GM12864 (cell line): ENCODE measurements around the gene PCYT1A.
"Not testable (repeated sequence)": the region's sequence is repeated elsewhere in the genome, so short reads cannot be mapped to it uniquely, and the experiment has no call there.

Experiments used
- DNase-seq: peaks from one replicate; pipeline ENCODE4 v3.0.0-alpha.2; 2011; ENCODE audit warnings: low read depth
- H3K4me3 ChIP-seq: 2 replicates; pipeline ENCODE4 v1.5.1; 2011; ENCODE audit warnings: mild to moderate bottlenecking, low read depth, low read length, control low read depth
- TF ChIP-seq, protein P1 (sequence below): IDR thresholded peaks from 2 replicates; pipeline ENCODE4 v1.5.1; 2011; ENCODE audit warnings: low read depth, mild to moderate bottlenecking, moderate library complexity, low read length, control low read depth, inconsistent platforms; ENCODE audit errors: missing control alignments

PCYT1A gene

DNA sequence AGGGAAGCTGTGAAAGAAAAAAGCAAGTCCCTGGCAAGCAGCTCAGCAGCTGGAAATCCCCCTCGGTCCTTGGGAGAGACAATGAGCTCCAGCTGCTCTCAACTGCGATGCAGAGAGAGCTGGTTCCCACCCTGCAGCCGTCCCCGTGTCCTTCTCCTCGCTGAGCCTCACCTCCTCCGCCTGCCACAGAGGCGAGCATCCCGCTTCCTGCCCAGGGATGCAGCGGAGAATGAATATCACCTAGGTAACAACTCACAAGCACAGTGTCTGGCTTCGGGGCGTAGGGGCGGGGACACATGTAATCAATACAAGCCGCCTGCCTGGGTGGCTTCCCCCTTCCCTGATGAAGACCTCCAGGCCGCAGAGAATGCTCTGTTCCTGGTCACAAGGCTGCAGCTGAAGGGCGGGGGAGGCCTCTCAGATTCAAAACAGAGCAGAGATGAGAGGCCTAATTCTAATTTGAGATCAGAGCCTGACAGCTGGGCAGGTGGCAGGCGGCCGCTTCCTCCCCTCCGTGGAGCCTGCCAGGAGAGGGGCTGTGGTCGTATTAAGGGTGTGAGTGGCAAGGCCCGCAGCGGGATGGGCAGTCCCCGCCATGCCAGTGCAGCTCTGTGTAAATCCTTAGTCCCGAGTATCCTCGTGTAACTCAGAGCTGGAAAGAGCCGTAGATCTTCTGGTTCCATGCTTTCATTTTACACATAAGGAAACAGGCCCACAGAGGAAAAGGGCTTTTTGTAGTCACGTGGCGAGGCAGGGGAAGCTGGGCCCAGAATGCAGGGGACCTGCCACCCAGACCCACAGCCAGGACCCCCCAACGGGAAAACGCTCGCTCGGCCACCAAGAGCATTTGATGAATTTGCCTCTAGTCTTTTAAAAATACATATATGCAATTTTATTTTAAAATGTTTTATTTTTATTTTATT is 100.6 kb downstream of the PCYT1A start:
- TF ChIP-seq, protein P1, sequence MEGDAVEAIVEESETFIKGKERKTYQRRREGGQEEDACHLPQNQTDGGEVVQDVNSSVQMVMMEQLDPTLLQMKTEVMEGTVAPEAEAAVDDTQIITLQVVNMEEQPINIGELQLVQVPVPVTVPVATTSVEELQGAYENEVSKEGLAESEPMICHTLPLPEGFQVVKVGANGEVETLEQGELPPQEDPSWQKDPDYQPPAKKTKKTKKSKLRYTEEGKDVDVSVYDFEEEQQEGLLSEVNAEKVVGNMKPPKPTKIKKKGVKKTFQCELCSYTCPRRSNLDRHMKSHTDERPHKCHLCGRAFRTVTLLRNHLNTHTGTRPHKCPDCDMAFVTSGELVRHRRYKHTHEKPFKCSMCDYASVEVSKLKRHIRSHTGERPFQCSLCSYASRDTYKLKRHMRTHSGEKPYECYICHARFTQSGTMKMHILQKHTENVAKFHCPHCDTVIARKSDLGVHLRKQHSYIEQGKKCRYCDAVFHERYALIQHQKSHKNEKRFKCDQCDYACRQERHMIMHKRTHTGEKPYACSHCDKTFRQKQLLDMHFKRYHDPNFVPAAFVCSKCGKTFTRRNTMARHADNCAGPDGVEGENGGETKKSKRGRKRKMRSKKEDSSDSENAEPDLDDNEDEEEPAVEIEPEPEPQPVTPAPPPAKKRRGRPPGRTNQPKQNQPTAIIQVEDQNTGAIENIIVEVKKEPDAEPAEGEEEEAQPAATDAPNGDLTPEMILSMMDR, result no peak
- H3K4me3 ChIP-seq, result peak overlapping the region; percentile 44
- peak; percentile 63 for DNase-seq

DNA sequence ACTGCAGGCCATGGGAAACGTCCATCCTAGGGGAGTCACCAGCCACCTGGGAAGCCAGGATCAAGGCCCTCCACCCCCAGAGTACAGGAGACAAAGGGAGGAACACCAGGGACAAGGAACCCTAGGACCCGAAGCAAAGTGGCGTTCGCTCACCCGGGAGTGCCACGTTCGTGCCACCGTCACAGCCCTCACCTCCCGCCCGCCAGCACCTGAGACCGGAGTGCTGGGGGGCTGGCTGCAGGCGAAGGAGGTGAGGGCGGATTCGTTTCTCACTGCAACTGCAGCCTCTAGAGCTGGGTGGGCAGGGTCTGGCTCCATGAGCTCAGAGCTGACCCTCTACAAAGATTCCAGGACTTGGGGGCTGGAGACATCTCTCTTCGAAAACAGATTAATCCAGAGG is 102.6 kb downstream of the PCYT1A start:
- DNase-seq, result no peak
- TF ChIP-seq, protein P1, result no peak
- H3K4me3 ChIP-seq, result no peak overlapping the region

DNA sequence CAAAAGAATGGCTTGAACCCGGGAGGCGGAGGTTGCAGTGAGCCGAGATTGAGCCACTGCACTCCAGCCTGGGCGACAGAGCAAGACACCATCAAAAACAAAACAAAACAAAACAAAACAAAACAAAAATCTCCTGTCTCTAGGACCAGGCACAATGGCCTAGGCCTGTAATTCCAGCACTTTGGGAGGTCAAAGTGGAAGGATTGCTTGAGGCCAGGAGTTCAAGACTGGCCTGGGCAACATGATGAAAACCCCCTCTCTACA is 103.4 kb downstream of the PCYT1A start:
- not testable (repeated sequence) for DNase-seq, H3K4me3 ChIP-seq

DNA sequence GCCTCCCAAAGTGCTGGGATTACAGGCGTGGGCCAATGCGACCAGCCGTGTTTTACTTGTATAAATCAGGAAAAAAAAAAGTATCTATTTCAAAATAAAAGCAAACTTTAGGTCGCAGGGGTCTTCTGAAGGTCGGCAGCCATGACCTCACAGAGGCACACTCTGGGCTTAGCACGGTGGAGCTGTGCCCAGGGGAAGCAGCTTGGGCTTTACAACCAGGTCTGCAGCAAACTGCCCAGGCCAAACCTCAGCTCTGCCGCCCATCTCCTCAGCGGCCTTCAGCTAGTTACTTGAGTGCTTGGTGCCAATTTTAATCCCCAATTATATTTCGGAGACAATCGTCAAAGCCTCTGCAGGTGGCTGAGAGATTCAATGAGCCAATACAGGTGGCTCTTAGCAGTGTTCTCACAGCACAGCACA is 106.4 kb downstream of the PCYT1A start:
- DNase-seq, result no peak
- TF ChIP-seq, protein P1, result no peak
- H3K4me3 ChIP-seq, result no peak overlapping the region

DNA sequence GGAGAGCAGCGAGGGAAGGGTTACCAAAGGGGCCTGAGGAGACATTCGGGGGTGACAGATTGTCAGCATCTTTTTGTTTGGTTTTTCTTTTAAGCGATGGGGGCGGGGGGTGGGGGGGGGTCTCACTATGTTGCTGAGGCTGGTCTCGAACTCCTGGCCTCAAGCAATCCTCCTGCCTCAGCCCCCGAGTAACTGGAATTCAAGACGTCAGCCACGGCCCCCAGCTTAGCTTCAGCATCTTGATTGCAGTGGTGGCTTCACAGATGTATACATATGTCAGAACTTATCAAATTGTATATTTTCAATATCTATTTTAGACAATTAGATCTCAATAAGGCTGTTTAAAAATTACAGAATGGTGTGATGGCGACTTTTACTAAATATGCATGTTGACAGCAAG is 107.2 kb downstream of the PCYT1A start:
- TF ChIP-seq, protein P1, result no peak

More for the DNA sequence above, 107.2 kb downstream of the PCYT1A start:
- no peak for DNase-seq
- H3K4me3 ChIP-seq, result peak overlapping the region; percentile 44
